ENCODE data around the gene GATD1.

DNA sequence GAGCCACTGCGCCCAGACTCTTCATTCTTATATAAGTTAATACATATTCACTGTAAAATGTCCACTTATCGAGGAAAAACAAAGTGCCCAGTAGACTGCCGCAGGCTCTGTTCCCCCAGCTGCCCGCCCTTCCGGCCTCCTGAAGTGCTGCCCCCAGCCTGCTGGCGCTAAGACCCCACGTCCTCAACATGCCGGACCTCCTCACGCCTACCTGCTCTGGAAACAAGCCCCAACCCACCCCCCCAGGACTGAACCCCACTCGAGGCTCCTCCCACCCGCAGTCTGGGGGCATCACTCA, 1.1 kb downstream of the GATD1 start:
- TF ChIP-seq FOXM1 (IDR thresholded peaks at IDR 0.05; ENCODE audit: borderline replicate concordance), result no peak
- no peak for TF ChIP-seq L3MBTL2 (conservative IDR thresholded peaks at IDR 0.05)
